Right lobe of liver (tissue), 6 donors: ENCODE data around the gene NCEH1. TPM values are rescaled to one million over a fixed set of nuclear protein-coding genes. Genes with fewer than 3 reads are reported as not detected.

Experiments used
- ATAC-seq, 4 donors: fragments of 200-7000 bp; cut with Tn5 transposase; one replicate each; pipeline ENCODE4 v1.9.1; 2020; ENCODE audit warnings: mild to moderate bottlenecking in 4 of 4, moderate library complexity in 4 of 4
- DNase-seq, 3 donors: peaks; one replicate each; pipeline ENCODE4 v3.0.0-alpha.2; 2020
- H3K27ac ChIP-seq, 3 donors: fragments of 200-600 bp; one replicate each; pipeline ENCODE4 v1.8.0; 2022
- H3K27me3 ChIP-seq, 2 donors: fragments of 200-600 bp; one replicate each; pipeline ENCODE4 v1.8.0; 2022
- H3K36me3 ChIP-seq, 4 donors: fragments of 200-600 bp; sonication (generic) in 1 of 4; one replicate each; pipeline versions ENCODE4 v1.5.1 to v1.8.0; 2017 to 2022; ENCODE audit warnings: control low read depth in 1 of 4
- H3K4me1 ChIP-seq, 4 donors: fragments of 200-600 bp; sonication (generic) in 1 of 4; one replicate each; pipeline versions ENCODE4 v1.5.1 to v1.8.0; 2017 to 2022; ENCODE audit warnings: control low read depth in 1 of 4
- H3K4me3 ChIP-seq, 3 donors: fragments of 200-600 bp; one replicate each; pipeline ENCODE4 v1.8.0; 2022
- H3K9me3 ChIP-seq, 4 donors: fragments of 200-600 bp; sonication (generic) in 1 of 4; one replicate each; pipeline versions ENCODE4 v1.5.1 to v1.8.0; 2017 to 2022; ENCODE audit warnings: control low read depth in 1 of 4
- CTCF ChIP-seq, 4 donors: fragments of 200-600 bp in 3 of 4; fragments of 450-650 bp in 1 of 4; IDR thresholded peaks; one replicate each; pipeline versions ENCODE4 v1.5.1 to v1.8.0; 2016 to 2022; ENCODE audit warnings: antibody characterized with exemption in 4 of 4, mild to moderate bottlenecking in 2 of 4
- POLR2A ChIP-seq: fragments of 450-650 bp; IDR thresholded peaks from one replicate; pipeline ENCODE4 v1.6.1; 2017; ENCODE audit warnings: antibody characterized with exemption, mild to moderate bottlenecking
- WGBS: methylation state at CpG from one replicate; pipeline ENCODE4 v1.1.6; 2018; ENCODE audit warnings: low coverage, low lambda C conversion rate; ENCODE audit not compliant: insufficient coverage; ENCODE audit errors: missing lambda C conversion rate; 5-methylcytosine and 5-hydroxymethylcytosine counted together
- intact Hi-C, 2 donors: fragments of 100-400 bp; cut with DNase I; formaldehyde crosslinking; loops; one replicate each; pipeline versions ENCODE4 v1.11.2 to v1.14.1; 2022
- total RNA-seq, 6 experiments: library from RNA; depleted of rRNA in 2 of 6; stranded (reverse); fragments of >200 nt in 2 of 6; fragmentation: NEBNext Ultra II Directional in 3 of 6; extraction: Animal tissue kit (Norgen Biotek cat#: 25700) in 3 of 6; gene quantifications; one replicate each; pipeline versions ENCODE4 v1.1.0 to v1.2.4, GENCODE V29; 2016 to 2023
- donor health status: DM: no; HTN: yes; CAD: no.
- donor health status: DM: no; HTN: no; CAD: no.
- donor health status: DM: no; HTN: no; CAD: no.
- donor health status: DM: no; HTN: yes; CAD: no.
- donor health status: DM: no; HTN: yes; CAD: no.

NCEH1 gene
- total RNA-seq, 6 experiments from 2014 or later, result 1.5 to 13.0 (median 4.3) TPM

- Histone ChIP-seq H3K36me3 (no peaks in the 10 kb centered on the region), H3K4me3 (no peak overlapping the region), H3K27ac (no peak overlapping the region), H3K9me3 (no peaks in the 10 kb centered on the region), H3K4me1 (peaks cover 0 to 12% (median 4%) of the 10 kb centered on the region in 4 donors), H3K27me3 (no peaks in the 10 kb centered on the region)
- WGBS, result 100% methylated on average over 2 of the region's 6 CpGs
- ATAC-seq (peak in 2 of 4 donors; percentile 39 to 43), DNase-seq (no peak)
- intact Hi-C loops, result no loop called here
- no peak for TF ChIP-seq CTCF (IDR thresholded peaks at IDR 0.05)
- TF ChIP-seq POLR2A, result no peak
These were observed 97.8 kb downstream of the NCEH1 start for GRCh38 chr3:172612871-172613678.

- no peak for DNase-seq
- no peaks in the 10 kb centered on the region for H3K36me3 ChIP-seq
- ATAC-seq, result no peak
- no peak overlapping the region for H3K4me3 ChIP-seq
- no peak for TF ChIP-seq POLR2A
- TF ChIP-seq CTCF (IDR thresholded peaks at IDR 0.05), result no peak
- no peaks in the 10 kb centered on the region for H3K27me3 ChIP-seq
- no peaks in the 10 kb centered on the region for H3K9me3 ChIP-seq
- H3K27ac ChIP-seq, result no peak overlapping the region
- H3K4me1 ChIP-seq, result no peaks in the 10 kb centered on the region
- WGBS, result 100% methylated on average over 3 of the region's 6 CpGs
- intact Hi-C loops, result loop anchor here in 1 of 2 donors (10.0 kb wide), 1 partner anchor 115 kb away; no protein-coding TSS in a partner anchor
These were observed 101.1 kb downstream of the NCEH1 start for GRCh38 chr3:172609750-172610149.

- intact Hi-C loops, result loop anchor here in 1 of 2 donors (10.0 kb wide), 1 partner anchor 114 kb away; no protein-coding TSS in a partner anchor
- ATAC-seq, result peak in 1 of 4 donors; percentile 59
These were observed 102.3 kb downstream of the NCEH1 start for GRCh38 chr3:172608575-172608974.

More at GRCh38 chr3:172608575-172608974, 102.3 kb downstream of the NCEH1 start:
- DNase-seq, result no peak
- 100% methylated on average over 2 of the region's 2 CpGs for WGBS
- Histone ChIP-seq H3K27me3 (no peaks in the 10 kb centered on the region), H3K36me3 (no peaks in the 10 kb centered on the region), H3K4me3 (no peak overlapping the region), H3K27ac (no peak overlapping the region), H3K9me3 (no peaks in the 10 kb centered on the region), H3K4me1 (no peaks in the 10 kb centered on the region)
- TF ChIP-seq POLR2A, result no peak
- TF ChIP-seq CTCF (IDR thresholded peaks at IDR 0.05), result no peak
